Activated T-cell treated with anti-CD3 and anti-CD28 coated beads, Interleukin-2, amount 50 U/mL, for 24 hours (primary cell): ENCODE results near the gene FBXO44.
"Not testable (repeated sequence)": the region's sequence is repeated elsewhere in the genome, so short reads cannot be mapped to it uniquely, and the experiment has no call there.

ENCODE experiments used
- DNase-seq: peaks from one replicate; pipeline ENCODE4 v3.0.0-alpha.2; 2020
- H3K27ac Mint-ChIP-seq: 2 replicates; pipeline ENCODE4 v1.8.0; 2020; ENCODE audit warnings: mild to moderate bottlenecking, mixed read lengths
- H3K27me3 Mint-ChIP-seq: 2 replicates; pipeline ENCODE4 v1.8.0; 2020; ENCODE audit warnings: mixed read lengths
- H3K36me3 Mint-ChIP-seq: 2 replicates; pipeline ENCODE4 v1.8.0; 2020; ENCODE audit warnings: low read depth, mixed read lengths
- H3K4me1 Mint-ChIP-seq: 2 replicates; pipeline ENCODE4 v1.8.0; 2020; ENCODE audit warnings: low read depth, mixed read lengths
- H3K4me3 Mint-ChIP-seq: 2 replicates; pipeline ENCODE4 v1.8.0; 2020; ENCODE audit warnings: mild to moderate bottlenecking, moderate library complexity, mixed read lengths
- H3K9me3 Mint-ChIP-seq: 2 replicates; pipeline ENCODE4 v1.8.0; 2020; ENCODE audit warnings: mixed read lengths

Gene FBXO44, protein sequence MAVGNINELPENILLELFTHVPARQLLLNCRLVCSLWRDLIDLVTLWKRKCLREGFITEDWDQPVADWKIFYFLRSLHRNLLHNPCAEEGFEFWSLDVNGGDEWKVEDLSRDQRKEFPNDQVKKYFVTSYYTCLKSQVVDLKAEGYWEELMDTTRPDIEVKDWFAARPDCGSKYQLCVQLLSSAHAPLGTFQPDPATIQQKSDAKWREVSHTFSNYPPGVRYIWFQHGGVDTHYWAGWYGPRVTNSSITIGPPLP

DNA sequence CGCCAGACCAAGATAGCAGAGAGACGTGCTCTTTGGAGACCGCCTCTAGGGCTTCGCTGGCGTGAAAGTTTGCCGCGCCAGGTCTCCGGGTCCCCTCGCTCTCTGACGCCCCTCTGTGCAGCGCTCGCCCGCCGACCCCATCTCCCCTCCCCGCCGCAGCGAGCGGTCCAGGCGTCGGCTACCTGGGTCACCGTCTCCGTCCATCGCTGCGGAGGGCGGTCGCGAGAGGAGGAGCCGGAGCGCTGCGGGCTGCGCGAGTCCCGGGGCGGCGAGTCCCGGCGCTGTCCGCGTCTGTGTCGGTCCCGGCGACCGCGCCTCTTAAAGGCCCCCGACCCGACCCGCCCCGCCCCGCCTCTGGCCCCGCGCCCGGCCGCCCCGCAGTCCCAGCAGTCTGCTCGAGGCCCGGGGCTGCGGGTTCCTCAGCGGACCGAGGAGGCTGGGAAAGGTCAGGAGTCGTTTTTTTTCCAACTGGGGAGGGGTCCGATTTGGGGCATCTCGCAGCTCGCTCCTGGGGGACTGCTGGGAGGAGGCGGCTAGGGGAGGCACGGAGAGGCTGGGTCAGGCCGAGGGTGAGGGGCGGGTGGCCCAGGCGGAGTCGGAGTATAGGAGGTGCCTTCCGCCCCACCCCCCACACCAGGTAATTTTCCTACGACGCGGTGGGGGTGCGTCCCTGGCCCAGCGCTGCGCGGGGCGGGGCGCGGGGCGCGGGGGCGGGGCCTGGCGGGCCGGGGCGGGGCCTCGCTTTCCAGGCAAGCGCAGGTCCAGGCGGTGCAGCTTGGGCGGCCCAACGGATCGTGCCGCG, at the start of gene FBXO44, which contains the start of gene FBXO2:
TSS of gene FBXO44 (plus strand) at position 741 of the 802 bp plus-strand sequence. CDS start 959 bp downstream, outside the sequence.
TSS of gene FBXO2 (minus strand) at position 293 of the 802 bp plus-strand sequence. CDS start at position 204, 89 bp downstream.
- Mint-ChIP-seq H3K4me1 (peaks cover 26% of the 10 kb centered on the region), H3K27ac (peak within 1 kb of the TSS; percentile 37), H3K27me3 (peaks cover 3% of the 10 kb centered on the region), H3K4me3 (peak within 1 kb of the TSS; percentile 74), H3K36me3 (peaks cover 29% of the 10 kb centered on the region), H3K9me3 (no peaks in the 10 kb centered on the region)
- peak; percentile 81 for DNase-seq

DNA sequence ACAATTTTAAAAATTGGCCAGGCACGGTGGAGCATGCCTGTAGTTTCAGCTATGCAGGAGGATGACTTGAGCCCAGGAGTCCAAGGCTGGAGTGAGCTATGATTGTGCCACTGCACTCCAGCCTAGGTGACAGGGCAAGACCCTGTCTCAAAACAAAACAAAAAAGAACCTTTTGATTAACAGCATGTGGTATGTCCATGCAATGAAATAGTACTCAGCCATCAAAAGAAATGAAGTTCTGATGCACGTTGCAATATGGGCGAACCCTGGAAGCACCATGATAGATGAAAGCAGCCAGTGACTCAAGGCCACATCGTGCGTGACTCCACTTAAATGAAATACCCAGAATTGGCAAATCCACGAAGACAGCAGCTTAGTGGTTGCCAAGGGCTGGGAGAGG, 47.9 kb upstream of the FBXO44 start:
- H3K27ac Mint-ChIP-seq = no peak overlapping the region

DNA sequence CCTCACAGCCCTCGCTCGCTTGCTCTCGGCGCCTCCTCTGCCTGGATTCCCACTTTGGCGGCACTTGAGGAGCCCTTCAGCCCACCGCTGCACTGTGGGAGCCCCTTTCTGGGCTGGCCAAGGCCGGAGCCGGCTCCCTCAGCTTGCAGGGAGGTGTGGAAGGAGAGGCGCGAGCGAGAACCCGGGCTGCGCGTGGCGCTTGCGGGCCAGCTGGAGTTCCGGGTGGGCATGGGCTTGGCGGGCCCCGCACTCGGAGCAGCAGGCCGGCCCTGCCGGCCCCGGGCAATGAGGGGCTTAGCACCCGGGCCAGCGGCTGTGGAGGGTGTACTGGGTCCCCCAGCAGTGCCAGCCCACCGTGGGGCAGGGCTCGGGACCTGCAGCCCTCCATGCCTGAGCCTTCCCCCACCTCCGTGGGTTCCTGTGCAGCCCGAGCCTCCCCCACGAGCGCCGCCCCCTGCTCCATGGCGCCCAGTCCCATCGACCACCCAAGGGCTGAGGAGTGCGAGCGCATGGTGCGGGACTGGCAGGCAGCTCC, 46.0 kb upstream of the FBXO44 start:
- not testable (repeated sequence) for H3K4me3 Mint-ChIP-seq, H3K4me1 Mint-ChIP-seq, H3K27me3 Mint-ChIP-seq, H3K9me3 Mint-ChIP-seq, DNase-seq, H3K27ac Mint-ChIP-seq, H3K36me3 Mint-ChIP-seq

More for the DNA sequence above, 47.9 kb upstream of the FBXO44 start:
- H3K9me3 Mint-ChIP-seq = no peaks in the 10 kb centered on the region
- no peaks in the 10 kb centered on the region for H3K27me3 Mint-ChIP-seq
- H3K36me3 Mint-ChIP-seq = no peaks in the 10 kb centered on the region
- DNase-seq = no peak
- H3K4me1 Mint-ChIP-seq = no peaks in the 10 kb centered on the region
- no peak overlapping the region for H3K4me3 Mint-ChIP-seq

DNA sequence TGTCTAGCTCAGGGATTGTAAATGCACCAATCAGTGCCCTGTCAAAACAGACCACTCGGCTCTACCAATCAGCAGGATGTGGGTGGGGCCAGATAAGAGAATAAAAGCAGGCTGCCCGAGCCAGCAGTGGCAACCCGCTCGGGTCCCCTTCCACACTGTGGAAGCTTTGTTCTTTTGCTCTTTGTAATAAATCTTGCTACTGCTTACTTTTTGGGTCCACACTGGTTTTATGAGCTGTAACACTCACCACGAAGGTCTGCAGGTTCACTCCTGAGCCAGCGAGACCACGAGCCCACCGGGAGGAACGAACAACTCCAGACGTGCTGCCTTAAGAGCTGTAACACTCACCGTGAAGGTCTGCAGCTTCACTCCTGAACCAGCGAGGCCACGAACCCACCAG, 45.3 kb upstream of the FBXO44 start:
- H3K4me1 Mint-ChIP-seq, H3K9me3 Mint-ChIP-seq, H3K36me3 Mint-ChIP-seq, H3K4me3 Mint-ChIP-seq, DNase-seq, H3K27me3 Mint-ChIP-seq, H3K27ac Mint-ChIP-seq: not testable (repeated sequence)

DNA sequence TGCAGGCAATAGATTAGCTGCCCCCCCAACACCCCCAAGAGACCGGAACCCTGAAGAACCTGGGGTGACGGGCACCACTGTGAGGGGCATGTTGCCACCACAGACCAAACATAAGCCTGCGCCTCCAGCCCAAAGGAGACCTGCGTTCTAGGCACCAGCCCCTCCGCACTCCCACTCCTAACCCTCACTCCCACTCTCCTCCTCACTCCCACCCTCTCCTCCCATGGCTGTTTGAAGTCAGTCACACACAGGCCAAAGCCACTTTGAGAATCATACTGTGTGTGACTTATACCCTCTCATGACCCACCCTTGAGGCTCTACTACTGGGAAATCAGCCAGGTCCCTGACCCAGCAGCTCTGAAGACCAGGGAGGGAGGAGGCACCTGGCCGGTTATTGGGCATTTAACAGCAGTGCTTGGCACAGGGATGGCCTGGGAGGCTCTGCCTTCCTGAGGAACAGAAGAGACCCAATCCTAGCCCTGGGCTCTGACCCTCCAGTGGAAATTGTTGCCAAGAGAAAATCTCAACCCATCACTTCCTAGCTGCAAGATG, 44.0 kb upstream of the FBXO44 start:
- Mint-ChIP-seq H3K4me3 (no peak overlapping the region), H3K27me3 (no peaks in the 10 kb centered on the region), H3K9me3 (no peaks in the 10 kb centered on the region), H3K4me1 (no peaks in the 10 kb centered on the region), H3K27ac (no peak overlapping the region), H3K36me3 (no peaks in the 10 kb centered on the region)
- no peak for DNase-seq

DNA sequence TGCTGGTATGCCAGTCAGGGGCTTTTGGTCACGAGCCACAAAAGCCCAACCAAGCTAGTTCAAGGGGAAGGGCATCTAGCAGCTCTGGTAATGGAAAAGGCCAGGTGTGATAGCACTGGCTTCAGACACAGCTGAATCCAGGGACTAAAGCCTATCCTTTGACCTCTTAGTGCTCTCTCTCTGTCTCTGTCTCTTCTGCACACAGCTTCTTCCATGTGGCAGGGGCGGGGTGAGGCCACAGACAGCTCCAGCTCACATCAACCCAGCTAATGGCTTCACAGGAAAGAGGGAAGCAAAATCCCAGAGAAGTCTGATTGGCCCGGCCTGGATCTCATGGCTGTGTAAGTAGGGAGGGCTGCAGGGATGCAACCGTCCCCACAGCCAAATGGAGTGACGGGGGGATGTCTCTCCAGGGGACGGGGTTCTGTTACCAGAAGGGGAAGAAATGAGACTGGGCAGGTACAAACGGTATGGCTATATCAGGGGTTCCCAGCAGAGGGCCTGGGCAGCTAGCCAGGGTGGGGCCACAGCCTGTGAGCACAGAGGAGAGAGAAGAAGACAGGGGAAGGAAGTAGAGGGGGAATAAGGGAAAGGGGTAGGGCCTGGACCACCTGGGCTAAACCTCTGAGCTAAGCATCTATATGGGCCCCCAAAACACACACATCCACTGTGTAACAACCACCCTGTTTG, 42.9 kb upstream of the FBXO44 start:
- Mint-ChIP-seq H3K36me3 (no peaks in the 10 kb centered on the region), H3K9me3 (no peaks in the 10 kb centered on the region), H3K27me3 (no peaks in the 10 kb centered on the region), H3K4me1 (no peaks in the 10 kb centered on the region), H3K4me3 (no peak overlapping the region), H3K27ac (no peak overlapping the region)
- DNase-seq = no peak

DNA sequence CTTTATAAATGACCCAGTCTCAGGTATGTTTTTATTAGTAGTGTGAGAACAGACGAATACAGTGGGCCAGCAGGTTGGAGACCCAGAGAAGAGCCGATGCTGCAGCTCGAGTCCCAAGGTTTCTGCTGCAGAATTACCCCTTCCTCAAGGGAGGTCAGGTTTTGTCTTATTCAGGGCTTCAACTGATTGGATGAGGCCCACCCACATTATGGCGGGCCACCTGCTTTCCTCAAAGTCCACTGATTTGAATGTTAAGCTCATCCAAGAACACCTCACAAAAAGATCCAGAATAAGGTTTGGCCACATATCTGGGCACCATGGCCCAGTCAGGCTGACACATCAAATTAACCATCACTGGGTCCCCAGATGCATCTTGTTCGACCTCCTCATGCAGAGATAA, 41.3 kb upstream of the FBXO44 start:
- Mint-ChIP-seq H3K27ac (no peak overlapping the region), H3K27me3 (peaks cover 9% of the 10 kb centered on the region)

DNA sequence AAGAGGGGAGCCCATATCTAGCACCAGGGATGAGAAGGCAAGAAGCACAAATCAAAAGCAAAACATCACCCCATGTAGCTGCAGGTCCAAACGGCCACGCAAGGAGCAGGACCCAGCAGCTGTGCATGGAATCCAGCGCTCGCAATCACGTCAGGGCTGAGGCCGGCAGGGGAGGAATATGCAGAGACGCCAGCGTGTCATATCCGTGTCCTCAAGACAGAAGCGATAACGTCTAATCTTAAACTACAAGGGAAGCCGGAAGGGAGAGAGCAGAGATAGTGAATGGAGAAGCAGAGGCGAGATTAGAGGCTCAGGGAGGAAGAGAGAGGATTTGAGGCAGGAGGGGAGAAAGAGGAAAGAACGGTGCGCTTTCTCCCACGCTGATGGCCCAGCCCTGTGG, 39.6 kb upstream of the FBXO44 start:
- DNase-seq = no peak
- Mint-ChIP-seq H3K4me3 (no peak overlapping the region), H3K4me1 (no peaks in the 10 kb centered on the region), H3K27ac (no peak overlapping the region), H3K27me3 (peaks cover 9% of the 10 kb centered on the region), H3K36me3 (no peaks in the 10 kb centered on the region), H3K9me3 (no peaks in the 10 kb centered on the region)

More for the DNA sequence above, 41.3 kb upstream of the FBXO44 start:
- Mint-ChIP-seq H3K36me3 (no peaks in the 10 kb centered on the region), H3K9me3 (no peaks in the 10 kb centered on the region), H3K4me3 (no peak overlapping the region), H3K4me1 (no peaks in the 10 kb centered on the region)
- DNase-seq = no peak

DNA sequence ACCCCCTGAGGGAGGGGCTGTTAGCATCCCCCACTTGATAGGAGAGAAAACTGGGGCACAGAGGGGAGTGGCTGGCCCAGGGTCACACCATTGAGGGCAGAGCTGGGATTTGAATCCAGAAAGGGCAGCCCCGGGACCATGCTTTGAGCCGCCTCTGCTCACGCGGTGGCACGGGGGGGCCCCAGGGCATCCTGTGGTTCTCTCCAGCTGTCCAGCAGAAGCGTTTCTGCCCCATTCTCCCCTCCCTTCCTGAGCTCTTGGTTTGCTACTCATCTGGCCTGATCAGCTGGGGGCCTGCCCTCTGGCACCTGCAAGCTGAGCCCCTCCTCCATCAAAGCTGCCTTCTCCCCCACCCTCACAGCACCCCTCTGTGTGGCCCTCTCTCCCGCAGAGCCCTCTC, 37.9 kb upstream of the FBXO44 start:
- no peak overlapping the region for H3K27ac Mint-ChIP-seq
- no peaks in the 10 kb centered on the region for H3K9me3 Mint-ChIP-seq
- no peak for DNase-seq
- no peaks in the 10 kb centered on the region for H3K4me1 Mint-ChIP-seq
- H3K36me3 Mint-ChIP-seq = no peaks in the 10 kb centered on the region
- peaks cover 9% of the 10 kb centered on the region for H3K27me3 Mint-ChIP-seq
- H3K4me3 Mint-ChIP-seq = no peak overlapping the region

DNA sequence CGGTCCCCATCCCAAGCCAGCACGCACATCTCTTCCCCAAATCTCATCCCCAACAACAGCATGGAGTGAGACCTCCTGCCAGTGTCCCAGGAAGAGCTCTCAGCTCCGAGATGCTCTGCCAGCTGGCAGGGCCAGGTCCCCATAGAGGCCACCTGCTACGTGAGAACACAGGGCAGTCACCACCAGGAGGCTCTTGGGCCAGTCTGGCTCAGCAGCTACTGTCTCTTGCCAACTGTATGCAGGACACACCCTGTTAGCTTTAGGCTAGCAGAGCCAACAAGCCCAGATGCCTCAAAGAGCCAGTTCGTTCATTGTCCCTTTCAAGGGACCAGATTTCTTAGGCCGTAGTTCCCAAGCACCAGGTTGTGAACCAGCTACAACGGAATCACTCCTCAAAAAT, 37.4 kb upstream of the FBXO44 start:
- H3K27me3 Mint-ChIP-seq = peaks cover 9% of the 10 kb centered on the region
- no peaks in the 10 kb centered on the region for H3K36me3 Mint-ChIP-seq
- no peaks in the 10 kb centered on the region for H3K9me3 Mint-ChIP-seq
- no peak overlapping the region for H3K4me3 Mint-ChIP-seq
- H3K27ac Mint-ChIP-seq = no peak overlapping the region
- no peaks in the 10 kb centered on the region for H3K4me1 Mint-ChIP-seq
- no peak for DNase-seq

DNA sequence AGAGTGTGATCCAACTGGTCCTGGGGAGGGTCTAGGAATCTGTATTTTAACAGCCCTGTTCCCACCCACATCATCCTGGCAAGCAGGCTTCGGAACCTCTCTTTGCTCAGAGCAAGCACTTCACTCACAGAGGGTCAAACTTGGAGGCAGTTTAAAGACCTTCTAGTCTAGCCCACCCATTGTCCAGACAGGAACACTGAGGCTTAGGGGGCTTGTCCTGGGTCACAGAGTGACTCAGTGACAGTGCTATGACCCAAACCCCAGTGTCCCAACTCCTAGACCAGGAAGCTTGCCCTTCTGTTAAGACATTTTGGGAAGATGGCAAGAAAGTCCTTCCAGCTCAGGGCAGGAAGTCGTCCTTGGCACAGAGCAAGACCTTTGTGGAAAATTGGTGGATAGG, 36.9 kb upstream of the FBXO44 start:
- no peaks in the 10 kb centered on the region for H3K4me1 Mint-ChIP-seq
- H3K27me3 Mint-ChIP-seq = peaks cover 9% of the 10 kb centered on the region
- H3K27ac Mint-ChIP-seq = no peak overlapping the region
- H3K9me3 Mint-ChIP-seq = no peaks in the 10 kb centered on the region
- no peak for DNase-seq
- H3K36me3 Mint-ChIP-seq = no peaks in the 10 kb centered on the region
- H3K4me3 Mint-ChIP-seq = no peak overlapping the region

DNA sequence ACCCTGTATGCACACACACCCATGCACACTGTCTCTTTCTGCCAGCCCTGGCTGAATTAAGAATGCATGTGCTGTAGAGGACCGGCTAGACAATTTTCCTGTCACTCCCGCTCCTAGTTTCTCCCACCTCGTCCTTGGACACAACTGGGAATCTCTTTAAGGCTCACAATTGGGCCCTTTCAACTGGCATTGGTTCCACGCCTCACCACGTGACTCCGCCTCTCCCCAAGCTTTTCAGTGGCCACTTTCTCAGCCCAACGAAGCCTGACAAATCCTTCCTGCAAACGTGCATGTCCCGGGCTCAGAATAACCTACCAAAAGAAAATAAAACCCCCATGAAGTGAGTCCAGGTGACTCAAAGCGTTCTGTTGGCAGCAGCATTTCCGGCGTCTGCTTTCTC, 34.3 kb upstream of the FBXO44 start:
- no peaks in the 10 kb centered on the region for H3K9me3 Mint-ChIP-seq
- H3K4me1 Mint-ChIP-seq = no peaks in the 10 kb centered on the region
- no peaks in the 10 kb centered on the region for H3K36me3 Mint-ChIP-seq
- DNase-seq = no peak
- H3K27me3 Mint-ChIP-seq = peaks cover 16% of the 10 kb centered on the region
- H3K27ac Mint-ChIP-seq = no peak overlapping the region
- no peak overlapping the region for H3K4me3 Mint-ChIP-seq

DNA sequence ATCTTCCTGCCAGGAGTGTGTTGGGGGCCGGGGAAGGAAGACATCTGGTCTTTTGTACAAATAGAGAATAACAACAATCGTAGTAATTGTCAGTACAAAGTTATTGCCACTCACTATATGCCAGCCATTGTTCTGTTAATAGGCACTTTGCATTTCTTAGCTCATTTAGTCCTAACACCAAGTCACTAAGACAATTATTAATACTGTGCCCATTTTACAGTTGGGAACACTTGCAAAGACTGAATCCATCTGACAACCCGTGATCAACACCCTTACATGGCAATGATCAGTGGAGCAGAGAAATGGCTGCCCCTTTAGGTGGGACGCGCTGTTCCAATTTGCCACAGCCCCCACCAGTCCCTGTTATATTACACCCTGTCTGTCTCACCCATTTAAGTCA, 33.8 kb upstream of the FBXO44 start:
- H3K9me3 Mint-ChIP-seq = no peaks in the 10 kb centered on the region
- no peak overlapping the region for H3K27ac Mint-ChIP-seq
- no peak for DNase-seq
- H3K27me3 Mint-ChIP-seq = peaks cover 21% of the 10 kb centered on the region
- H3K4me1 Mint-ChIP-seq = no peaks in the 10 kb centered on the region
- no peak overlapping the region for H3K4me3 Mint-ChIP-seq
- H3K36me3 Mint-ChIP-seq = no peaks in the 10 kb centered on the region

DNA sequence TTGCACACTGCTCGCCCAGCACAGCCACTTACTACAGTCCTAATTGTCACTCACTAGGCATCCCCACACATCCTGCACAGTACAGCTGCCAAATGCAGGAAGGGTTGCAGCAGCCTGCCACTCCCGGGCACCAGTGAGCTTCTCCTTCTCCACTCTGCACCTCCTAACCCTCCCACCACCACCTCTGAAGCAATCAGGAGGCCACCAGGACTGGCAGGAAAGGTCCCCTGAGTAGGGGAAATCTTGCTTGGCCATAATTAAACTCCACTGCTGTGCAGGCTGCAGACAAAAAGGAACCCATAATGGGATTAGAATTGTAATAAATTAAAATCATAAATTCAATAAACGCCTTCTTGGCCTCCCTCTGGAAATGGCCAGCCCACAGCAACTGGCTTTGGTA, 32.3 kb upstream of the FBXO44 start:
- Mint-ChIP-seq H3K4me3 (no peak overlapping the region), H3K27me3 (peaks cover 24% of the 10 kb centered on the region), H3K36me3 (no peaks in the 10 kb centered on the region), H3K27ac (no peak overlapping the region), H3K4me1 (no peaks in the 10 kb centered on the region), H3K9me3 (no peaks in the 10 kb centered on the region)
- DNase-seq = no peak
